Effector memory CD4-positive, alpha-beta T cell (primary cell): Measurements from ENCODE around the gene ARRB2.

Source experiments
- DNase-seq, 3 donors: peaks; one replicate each; pipeline ENCODE4 v3.0.0-alpha.2; 2020
- H3K27ac ChIP-seq: 2 replicates; pipeline ENCODE4 v1.7.0; 2013; ENCODE audit warnings: mild to moderate bottlenecking, low read length, moderate library complexity; ENCODE audit not compliant: insufficient read depth, poor library complexity, severe bottlenecking
- H3K27me3 ChIP-seq: replicated peaks from 2 replicates; pipeline ENCODE4 v1.7.0; 2013; ENCODE audit warnings: mild to moderate bottlenecking, low read length; ENCODE audit not compliant: insufficient read depth, control insufficient read depth, poor library complexity, severe bottlenecking
- H3K36me3 ChIP-seq: 2 replicates; pipeline ENCODE4 v1.7.0; 2013; ENCODE audit warnings: mild to moderate bottlenecking, low read length, moderate library complexity; ENCODE audit not compliant: control insufficient read depth, insufficient read depth
- H3K4me1 ChIP-seq: 2 replicates; pipeline ENCODE4 v1.7.0; 2013; ENCODE audit warnings: low read length, mild to moderate bottlenecking; ENCODE audit not compliant: control insufficient read depth, insufficient read depth, poor library complexity, severe bottlenecking
- H3K4me3 ChIP-seq: 2 replicates; pipeline ENCODE4 v1.7.0; 2013; ENCODE audit warnings: low read length, low read depth, mild to moderate bottlenecking; ENCODE audit not compliant: insufficient read depth, poor library complexity, severe bottlenecking
- H3K9me3 ChIP-seq: 2 replicates; pipeline ENCODE4 v1.7.0; 2013; ENCODE audit warnings: mild to moderate bottlenecking, low read length, moderate library complexity; ENCODE audit not compliant: control insufficient read depth

ARRB2 gene

GRCh38 chr17:4747847-4748246, 37.4 kb downstream of the ARRB2 start:
- Histone ChIP-seq H3K9me3 (no peaks in the 10 kb centered on the region), H3K4me1 (peaks cover 3% of the 10 kb centered on the region), H3K27me3 (no peaks in the 10 kb centered on the region), H3K4me3 (peak overlapping the region; percentile 19), H3K36me3 (no peaks in the 10 kb centered on the region), H3K27ac (no peak overlapping the region)
- DNase-seq, result no peak

DNA sequence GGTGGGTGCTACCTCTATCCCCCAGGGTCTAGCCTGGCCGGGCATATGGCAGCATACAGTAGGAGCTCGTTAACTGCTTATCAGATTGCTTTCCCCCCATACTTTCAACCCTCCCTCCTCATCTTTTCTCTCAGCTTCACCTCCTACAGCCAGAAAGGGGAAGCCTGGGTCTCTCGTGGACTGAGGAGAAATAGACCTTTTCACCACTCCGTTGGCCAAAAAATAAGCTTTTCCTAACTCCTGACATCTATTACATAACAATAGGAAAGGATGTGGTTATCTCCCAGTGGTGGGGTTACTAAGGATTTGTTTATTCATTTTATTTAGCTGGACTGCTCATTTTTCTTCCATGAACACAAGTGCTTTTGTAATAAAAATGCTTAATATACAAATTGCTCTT, 38.3 kb downstream of the ARRB2 start:
- Histone ChIP-seq H3K27me3 (no peaks in the 10 kb centered on the region), H3K9me3 (no peaks in the 10 kb centered on the region), H3K4me1 (peaks cover 3% of the 10 kb centered on the region), H3K27ac (no peak overlapping the region), H3K4me3 (no peak overlapping the region), H3K36me3 (no peaks in the 10 kb centered on the region)
- no peak for DNase-seq

- H3K9me3 ChIP-seq, result no peaks in the 10 kb centered on the region
- H3K27me3 ChIP-seq, result no peaks in the 10 kb centered on the region
- no peak overlapping the region for H3K27ac ChIP-seq
- DNase-seq, result no peak
- peaks cover 3% of the 10 kb centered on the region for H3K4me1 ChIP-seq
- H3K4me3 ChIP-seq, result no peak overlapping the region
- no peaks in the 10 kb centered on the region for H3K36me3 ChIP-seq
These were observed 40.2 kb downstream of the ARRB2 start for GRCh38 chr17:4750606-4751005.

GRCh38 chr17:4751932-4752331, 41.5 kb downstream of the ARRB2 start:
- Histone ChIP-seq H3K27me3 (no peaks in the 10 kb centered on the region), H3K27ac (no peak overlapping the region), H3K9me3 (no peaks in the 10 kb centered on the region), H3K4me3 (no peak overlapping the region), H3K4me1 (peaks cover 3% of the 10 kb centered on the region), H3K36me3 (no peaks in the 10 kb centered on the region)
- DNase-seq, result no peak

DNA sequence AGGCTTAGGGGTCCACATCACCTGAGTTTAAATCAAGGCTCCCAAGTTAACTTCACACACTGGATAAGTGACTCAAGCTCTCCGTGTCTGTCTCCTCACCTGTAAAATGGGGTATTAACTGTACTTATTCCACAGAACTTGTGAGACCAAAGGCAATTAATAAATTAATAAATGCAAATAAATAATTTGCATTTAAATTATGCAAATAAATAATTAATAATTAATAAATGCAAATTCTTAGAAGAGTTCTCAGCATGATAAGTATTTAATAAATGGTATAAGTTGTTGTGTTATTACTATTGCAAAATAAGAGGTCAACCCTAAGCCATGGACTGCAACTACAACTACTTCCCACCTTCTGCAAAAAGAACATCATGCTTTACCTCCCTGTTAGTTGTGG, 43.0 kb downstream of the ARRB2 start:
- Histone ChIP-seq H3K9me3 (no peaks in the 10 kb centered on the region), H3K4me3 (no peak overlapping the region), H3K36me3 (no peaks in the 10 kb centered on the region), H3K27me3 (no peaks in the 10 kb centered on the region), H3K27ac (no peak overlapping the region), H3K4me1 (peaks cover 1% of the 10 kb centered on the region)
- no peak for DNase-seq

DNA sequence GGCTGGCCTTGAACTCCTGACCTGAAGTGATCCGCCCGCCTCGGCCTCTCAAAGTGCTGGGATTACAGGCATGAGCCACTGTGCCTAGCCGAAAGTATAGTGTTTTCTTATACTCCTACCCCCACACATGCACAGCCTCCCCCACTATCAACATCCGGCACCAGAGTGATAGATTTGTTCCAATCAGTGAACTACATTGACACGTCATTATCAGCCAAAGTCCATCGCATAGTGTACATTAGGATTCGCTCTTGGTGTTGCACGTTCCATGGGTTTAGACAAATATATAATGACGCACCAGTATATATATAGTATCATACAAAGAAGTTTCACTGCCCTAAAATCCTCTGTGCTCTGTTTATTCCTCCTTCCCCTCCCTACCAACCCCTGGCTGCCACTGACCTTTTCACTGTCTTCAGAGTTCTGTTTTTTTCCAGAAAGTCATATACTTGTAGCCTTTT, 49.4 kb downstream of the ARRB2 start:
- H3K27me3 ChIP-seq, result no peaks in the 10 kb centered on the region
- no peak overlapping the region for H3K4me3 ChIP-seq
- no peak overlapping the region for H3K27ac ChIP-seq
- H3K4me1 ChIP-seq, result no peaks in the 10 kb centered on the region
- no peak for DNase-seq
- no peaks in the 10 kb centered on the region for H3K36me3 ChIP-seq
- no peaks in the 10 kb centered on the region for H3K9me3 ChIP-seq

- Histone ChIP-seq H3K4me3 (no peak overlapping the region), H3K4me1 (no peaks in the 10 kb centered on the region), H3K27ac (no peak overlapping the region), H3K9me3 (no peaks in the 10 kb centered on the region), H3K27me3 (no peaks in the 10 kb centered on the region), H3K36me3 (no peaks in the 10 kb centered on the region)
- DNase-seq, result no peak
These were observed 54.2 kb downstream of the ARRB2 start for GRCh38 chr17:4764595-4764994.

- no peak overlapping the region for H3K27ac ChIP-seq
- DNase-seq, result no peak
- H3K27me3 ChIP-seq, result no peaks in the 10 kb centered on the region
- no peaks in the 10 kb centered on the region for H3K9me3 ChIP-seq
- H3K4me3 ChIP-seq, result no peak overlapping the region
- no peaks in the 10 kb centered on the region for H3K4me1 ChIP-seq
- H3K36me3 ChIP-seq, result no peaks in the 10 kb centered on the region
These were observed 55.8 kb downstream of the ARRB2 start for GRCh38 chr17:4766201-4766600.

- Histone ChIP-seq H3K36me3 (no peaks in the 10 kb centered on the region), H3K27ac (no peak overlapping the region), H3K9me3 (no peaks in the 10 kb centered on the region), H3K4me3 (no peak overlapping the region), H3K27me3 (no peaks in the 10 kb centered on the region), H3K4me1 (no peaks in the 10 kb centered on the region)
- DNase-seq, result no peak
These were observed 56.3 kb downstream of the ARRB2 start for GRCh38 chr17:4766723-4767122.

DNA sequence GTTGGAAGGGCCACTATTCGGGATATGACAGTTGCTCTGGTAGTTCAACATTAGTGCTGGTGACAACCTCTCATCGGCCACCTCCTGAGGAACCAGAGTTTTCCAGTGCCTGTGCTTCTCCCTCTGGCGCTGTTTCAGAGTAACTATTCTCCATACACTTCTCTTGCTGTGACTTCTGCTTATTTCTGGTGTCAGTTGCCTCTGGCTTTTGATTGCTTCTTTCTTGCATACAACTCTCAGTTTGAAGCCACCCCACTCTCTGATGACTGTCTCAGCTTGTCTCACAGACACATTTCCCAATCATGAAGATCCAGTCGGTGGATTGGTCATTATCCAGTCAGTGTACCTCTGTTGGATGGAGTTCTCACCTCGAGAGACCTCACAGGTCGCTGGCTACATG, 57.9 kb downstream of the ARRB2 start:
- no peaks in the 10 kb centered on the region for H3K36me3 ChIP-seq
- H3K27ac ChIP-seq, result no peak overlapping the region
- H3K27me3 ChIP-seq, result no peaks in the 10 kb centered on the region
- no peaks in the 10 kb centered on the region for H3K9me3 ChIP-seq
- DNase-seq, result no peak
- no peaks in the 10 kb centered on the region for H3K4me1 ChIP-seq
- no peak overlapping the region for H3K4me3 ChIP-seq

DNA sequence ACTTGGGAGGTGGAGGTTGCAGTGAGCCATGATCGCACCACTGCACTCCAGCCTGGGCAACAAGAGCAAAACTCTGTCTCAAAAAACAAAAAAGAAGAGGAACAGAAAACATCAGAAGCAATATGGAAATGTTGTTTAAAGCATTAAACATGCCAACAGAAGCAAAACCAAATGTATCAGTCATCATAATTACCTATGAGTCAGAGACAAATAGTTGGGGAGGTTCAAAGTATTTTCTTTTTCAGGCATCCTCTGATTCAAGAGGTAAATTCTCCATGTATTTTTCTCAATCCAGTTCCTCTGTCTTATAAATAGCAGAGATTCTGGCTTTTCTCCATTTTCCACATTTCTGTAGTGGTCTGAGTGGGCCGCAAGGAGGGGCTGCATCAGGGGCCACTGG, 59.2 kb downstream of the ARRB2 start:
- H3K36me3 ChIP-seq, result no peaks in the 10 kb centered on the region
- no peak overlapping the region for H3K4me3 ChIP-seq
- H3K27ac ChIP-seq, result no peak overlapping the region
- H3K27me3 ChIP-seq, result no peaks in the 10 kb centered on the region
- no peak for DNase-seq
- no peaks in the 10 kb centered on the region for H3K4me1 ChIP-seq
- H3K9me3 ChIP-seq, result no peaks in the 10 kb centered on the region
